HEK293 (cell line): ENCODE data around the gene ZSCAN12.

Experiments
- CTCF ChIA-PET: fragments of 350-600 bp; formaldehyde crosslinking; extraction: SDS; loops from one replicate; lab custom pipeline; 2021; ENCODE audit warnings: antibody characterized with exemption; lab: Yijun Ruan, JAX
- POLR2A ChIA-PET: fragments of 300-600 bp; formaldehyde crosslinking; extraction: SDS; loops from one replicate; lab custom pipeline; 2020; ENCODE audit warnings: antibody characterized with exemption, inconsistent platforms; lab: Yijun Ruan, JAX
- H3K27ac ChIP-seq: fragments of 200-500 bp; sonication (Bioruptor generic); 2 replicates; pipeline ENCODE4 v1.5.1; 2014; ENCODE audit warnings: low read depth, low read length, control low read depth, inconsistent platforms; ENCODE audit errors: extremely low read depth
- H3K36me3 ChIP-seq, 2 experiments: fragments of 200-500 bp in 1 of 2; sonication (Bioruptor generic) in 1 of 2; 1 replicate in 1 of 2; 2 replicates in 1 of 2; pipeline ENCODE4 v1.5.1; 2014 to 2017; ENCODE audit warnings: inconsistent platforms in 2 of 2, low read length in 2 of 2; ENCODE audit not compliant: control insufficient read depth in 2 of 2, insufficient read depth in 1 of 2
- H3K4me1 ChIP-seq: fragments of 200-500 bp; sonication (Bioruptor generic); 2 replicates; pipeline ENCODE4 v1.5.1; 2014; ENCODE audit warnings: mild to moderate bottlenecking, low read length, inconsistent platforms; ENCODE audit not compliant: control insufficient read depth, insufficient read depth
- H3K4me3 ChIP-seq: 2 replicates; pipeline ENCODE4 v1.5.1; 2011; ENCODE audit warnings: low read depth, mild to moderate bottlenecking, control low read depth, low read length, moderate library complexity
- H3K9me3 ChIP-seq: fragments of 200-500 bp; sonication (Bioruptor generic); 2 replicates; pipeline ENCODE4 v1.5.1; 2014; ENCODE audit warnings: low read depth, low read length, inconsistent platforms; ENCODE audit not compliant: control insufficient read depth, insufficient read depth
- HOXC10 ChIP-seq: sonication (generic); formaldehyde crosslinking; IDR thresholded peaks from 2 replicates; pipeline ENCODE4 v1.8.1; 2023; ENCODE audit warnings: mild to moderate bottlenecking, missing genetic modification reagents
- TCF7L2 ChIP-seq: IDR thresholded peaks from 2 replicates; pipeline ENCODE4 v1.6.1; 2011; ENCODE audit warnings: low read depth, mild to moderate bottlenecking, inconsistent platforms, low read length, moderate library complexity, borderline replicate concordance
- TRIM28 ChIP-seq: IDR thresholded peaks from 2 replicates; pipeline ENCODE4 v1.6.1; 2011; ENCODE audit warnings: low read length, control low read depth, borderline replicate concordance
- ZBTB8A ChIP-seq: fragments of 450-650 bp; formaldehyde crosslinking; IDR thresholded peaks from 2 replicates; pipeline ENCODE4 v1.5.1; 2016; ENCODE audit warnings: missing biosample characterization, missing genetic modification characterization
- ZFP37 ChIP-seq: fragments of 450-650 bp; formaldehyde crosslinking; IDR thresholded peaks from 2 replicates; pipeline ENCODE4 v1.5.1; 2016; ENCODE audit warnings: missing biosample characterization, missing genetic modification characterization
- ZNF214 ChIP-seq: fragments of 450-650 bp; formaldehyde crosslinking; IDR thresholded peaks from 2 replicates; pipeline ENCODE4 v1.5.1; 2017; ENCODE audit warnings: missing biosample characterization, mild to moderate bottlenecking, missing genetic modification characterization, borderline replicate concordance
- ZNF239 ChIP-seq: fragments of 450-650 bp; formaldehyde crosslinking; IDR thresholded peaks from 2 replicates; pipeline ENCODE4 v1.5.1; 2016; ENCODE audit warnings: missing biosample characterization, missing genetic modification characterization
- ZNF24 ChIP-seq: fragments of 450-650 bp; formaldehyde crosslinking; IDR thresholded peaks from 2 replicates; pipeline ENCODE4 v1.5.1; 2016; ENCODE audit warnings: missing biosample characterization, missing genetic modification characterization
- ZNF561 ChIP-seq: fragments of 450-650 bp; IDR thresholded peaks from 2 replicates; pipeline ENCODE4 v1.5.1; 2018; ENCODE audit warnings: missing biosample characterization, missing genetic modification characterization, borderline replicate concordance
- ZNF747 ChIP-seq: fragments of 450-650 bp; formaldehyde crosslinking; IDR thresholded peaks from 2 replicates; pipeline ENCODE4 v1.5.1; 2016; ENCODE audit warnings: missing biosample characterization, missing genetic modification characterization
- TF ChIP-seq, protein P1 (sequence below): IDR thresholded peaks from 2 replicates; pipeline ENCODE4 v1.6.1; 2011; ENCODE audit warnings: mild to moderate bottlenecking, low read depth, low read length, borderline replicate concordance
- TF ChIP-seq, protein P2 (sequence below): sonication (generic); formaldehyde crosslinking; IDR thresholded peaks from 2 replicates; pipeline ENCODE4 v1.8.1; 2022; ENCODE audit warnings: mild to moderate bottlenecking, moderate library complexity, missing genetic modification reagents
- TF ChIP-seq, protein P3 (sequence below): fragments of 450-650 bp; IDR thresholded peaks from 2 replicates; pipeline ENCODE4 v1.5.1; 2018; ENCODE audit warnings: missing biosample characterization, missing genetic modification characterization
- TF ChIP-seq, protein P4 (sequence below): fragments of 450-650 bp; formaldehyde crosslinking; IDR thresholded peaks from 2 replicates; pipeline ENCODE4 v1.5.1; 2016; ENCODE audit warnings: missing biosample characterization, missing genetic modification characterization, low read depth

Gene ZSCAN12

DNA sequence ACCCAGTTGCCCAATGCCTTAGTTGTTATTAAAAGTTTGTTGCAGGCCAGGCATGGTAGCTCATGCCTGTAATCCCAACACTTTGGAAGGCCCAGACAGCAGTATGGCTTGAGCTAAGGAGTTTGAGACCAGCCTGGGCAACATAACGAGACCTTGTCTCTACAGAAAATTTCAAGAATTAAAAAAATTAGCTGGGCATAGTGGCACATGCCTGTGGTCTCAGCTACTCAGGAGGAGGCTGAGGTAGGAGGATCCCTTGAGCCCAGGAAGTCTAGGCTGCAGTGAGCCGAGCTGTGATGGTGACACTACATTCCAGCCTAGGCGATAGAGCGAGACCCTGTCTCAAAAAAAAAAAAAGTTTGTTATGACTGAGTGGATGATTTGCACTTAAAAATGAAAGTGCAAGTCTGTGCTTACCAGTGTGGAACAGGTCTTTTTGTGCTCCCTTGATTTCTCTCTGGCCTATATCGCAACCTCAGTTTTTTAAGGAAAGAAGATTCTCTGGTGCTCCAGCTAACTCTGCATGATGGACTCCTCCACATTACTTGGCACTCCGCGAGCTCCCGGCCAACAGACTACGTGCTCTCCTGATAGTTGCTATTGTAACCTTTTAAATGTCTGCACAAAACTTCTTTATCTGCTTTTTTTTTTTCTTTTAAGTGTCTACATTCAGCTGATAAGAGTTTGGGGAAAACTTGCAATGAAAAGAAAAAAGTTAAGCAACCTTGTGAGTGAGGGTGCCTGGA lies 27.7 kb downstream of the ZSCAN12 start:
- Histone ChIP-seq H3K36me3 (peaks cover 10 to 16% of the 10 kb centered on the region in 2 experiments), H3K27ac (no peak overlapping the region), H3K4me3 (no peak overlapping the region), H3K9me3 (no peaks in the 10 kb centered on the region), H3K4me1 (no peaks in the 10 kb centered on the region)
- POLR2A ChIA-PET, result interaction anchor here (0.6 to 1.5 kb wide), 2 partner anchors 37 to 376 kb away, joined by 3 to 4 read pairs; no protein-coding TSS in a partner anchor
- CTCF ChIA-PET, result interaction anchor here (0.6 to 2.2 kb wide), 4 partner anchors 12 to 457 kb away, joined by 3 to 12 read pairs (median 4); no protein-coding TSS in a partner anchor
- TF ChIP-seq ZNF239 (tag by site-specific recombination) (no peak), ZFP37 (tag by site-specific recombination) (no peak), TCF7L2 (no peak), TRIM28 (no peak)
- TF ChIP-seq, protein P1, sequence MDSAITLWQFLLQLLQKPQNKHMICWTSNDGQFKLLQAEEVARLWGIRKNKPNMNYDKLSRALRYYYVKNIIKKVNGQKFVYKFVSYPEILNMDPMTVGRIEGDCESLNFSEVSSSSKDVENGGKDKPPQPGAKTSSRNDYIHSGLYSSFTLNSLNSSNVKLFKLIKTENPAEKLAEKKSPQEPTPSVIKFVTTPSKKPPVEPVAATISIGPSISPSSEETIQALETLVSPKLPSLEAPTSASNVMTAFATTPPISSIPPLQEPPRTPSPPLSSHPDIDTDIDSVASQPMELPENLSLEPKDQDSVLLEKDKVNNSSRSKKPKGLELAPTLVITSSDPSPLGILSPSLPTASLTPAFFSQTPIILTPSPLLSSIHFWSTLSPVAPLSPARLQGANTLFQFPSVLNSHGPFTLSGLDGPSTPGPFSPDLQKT, result no peak

DNA sequence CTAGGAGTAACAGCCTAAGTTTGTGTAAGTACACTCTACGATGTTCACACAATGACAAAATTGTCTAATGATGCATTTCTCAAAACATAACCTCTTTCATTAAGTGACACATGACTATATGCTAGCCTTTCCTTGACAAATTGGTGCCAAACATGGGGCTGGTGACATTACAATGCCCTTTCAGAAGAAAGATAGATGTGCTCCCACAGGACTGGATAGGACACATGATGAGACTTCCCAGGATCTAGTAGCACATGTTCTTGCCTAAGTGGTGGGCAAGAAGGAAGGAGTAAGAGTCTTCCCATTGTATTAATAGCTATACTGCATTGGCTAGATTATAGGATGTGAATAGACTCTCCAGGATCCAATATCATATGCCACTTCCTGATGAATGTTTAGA lies 28.3 kb downstream of the ZSCAN12 start:
- TF ChIP-seq ZNF561 (tag by site-specific recombination) (no peak), ZNF747 (tag by site-specific recombination) (no peak)
- TF ChIP-seq, protein P2, sequence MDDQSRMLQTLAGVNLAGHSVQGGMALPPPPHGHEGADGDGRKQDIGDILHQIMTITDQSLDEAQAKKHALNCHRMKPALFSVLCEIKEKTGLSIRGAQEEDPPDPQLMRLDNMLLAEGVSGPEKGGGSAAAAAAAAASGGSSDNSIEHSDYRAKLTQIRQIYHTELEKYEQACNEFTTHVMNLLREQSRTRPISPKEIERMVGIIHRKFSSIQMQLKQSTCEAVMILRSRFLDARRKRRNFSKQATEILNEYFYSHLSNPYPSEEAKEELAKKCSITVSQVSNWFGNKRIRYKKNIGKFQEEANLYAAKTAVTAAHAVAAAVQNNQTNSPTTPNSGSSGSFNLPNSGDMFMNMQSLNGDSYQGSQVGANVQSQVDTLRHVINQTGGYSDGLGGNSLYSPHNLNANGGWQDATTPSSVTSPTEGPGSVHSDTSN (CRISPR knock-in tag), result no peak
- TF ChIP-seq, protein P3, sequence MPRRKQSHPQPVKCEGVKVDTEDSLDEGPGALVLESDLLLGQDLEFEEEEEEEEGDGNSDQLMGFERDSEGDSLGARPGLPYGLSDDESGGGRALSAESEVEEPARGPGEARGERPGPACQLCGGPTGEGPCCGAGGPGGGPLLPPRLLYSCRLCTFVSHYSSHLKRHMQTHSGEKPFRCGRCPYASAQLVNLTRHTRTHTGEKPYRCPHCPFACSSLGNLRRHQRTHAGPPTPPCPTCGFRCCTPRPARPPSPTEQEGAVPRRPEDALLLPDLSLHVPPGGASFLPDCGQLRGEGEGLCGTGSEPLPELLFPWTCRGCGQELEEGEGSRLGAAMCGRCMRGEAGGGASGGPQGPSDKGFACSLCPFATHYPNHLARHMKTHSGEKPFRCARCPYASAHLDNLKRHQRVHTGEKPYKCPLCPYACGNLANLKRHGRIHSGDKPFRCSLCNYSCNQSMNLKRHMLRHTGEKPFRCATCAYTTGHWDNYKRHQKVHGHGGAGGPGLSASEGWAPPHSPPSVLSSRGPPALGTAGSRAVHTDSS (tag by site-specific recombination), result no peak
- CTCF ChIA-PET, result interaction anchor here (1.3 kb wide), 1 partner anchor 13 kb away, joined by 3 read pairs; no protein-coding TSS in a partner anchor
- Histone ChIP-seq H3K4me1 (no peaks in the 10 kb centered on the region), H3K36me3 (peaks cover 15 to 16% of the 10 kb centered on the region in 2 experiments), H3K9me3 (no peaks in the 10 kb centered on the region), H3K4me3 (no peak overlapping the region), H3K27ac (no peak overlapping the region)
- POLR2A ChIA-PET, result interaction anchor here (1.5 kb wide), 1 partner anchor 36 kb away, joined by 4 read pairs; no protein-coding TSS in a partner anchor

DNA sequence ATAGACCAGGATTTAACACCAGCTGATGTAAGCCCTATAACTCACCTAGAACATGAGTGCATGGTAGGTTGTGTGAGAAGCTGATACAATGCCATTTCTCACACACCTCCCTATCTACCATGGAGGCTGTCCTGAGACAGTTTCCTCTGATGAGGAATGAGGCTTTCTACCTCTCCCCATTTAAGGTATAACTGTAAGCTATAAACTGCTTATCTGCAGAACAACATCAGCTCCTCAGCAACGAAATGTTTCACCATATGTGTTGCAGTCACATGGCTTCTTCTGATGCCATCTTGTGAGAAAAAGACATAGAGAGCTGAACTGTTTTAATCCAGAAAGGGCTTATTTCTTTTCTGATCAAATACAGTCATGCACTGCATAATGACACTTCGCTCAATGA lies 29.1 kb downstream of the ZSCAN12 start:
- H3K36me3 ChIP-seq, result peaks cover 17 to 20% of the 10 kb centered on the region in 2 experiments
- CTCF ChIA-PET, result interaction anchor here (1.3 kb wide), 1 partner anchor 12 kb away, joined by 3 read pairs; no protein-coding TSS in a partner anchor
- H3K4me3 ChIP-seq, result no peak overlapping the region
- no peaks in the 10 kb centered on the region for H3K4me1 ChIP-seq
- no peak for TF ChIP-seq ZNF24 (tag by site-specific recombination)
- TF ChIP-seq ZBTB8A, result no peak
- TF ChIP-seq, protein P4, sequence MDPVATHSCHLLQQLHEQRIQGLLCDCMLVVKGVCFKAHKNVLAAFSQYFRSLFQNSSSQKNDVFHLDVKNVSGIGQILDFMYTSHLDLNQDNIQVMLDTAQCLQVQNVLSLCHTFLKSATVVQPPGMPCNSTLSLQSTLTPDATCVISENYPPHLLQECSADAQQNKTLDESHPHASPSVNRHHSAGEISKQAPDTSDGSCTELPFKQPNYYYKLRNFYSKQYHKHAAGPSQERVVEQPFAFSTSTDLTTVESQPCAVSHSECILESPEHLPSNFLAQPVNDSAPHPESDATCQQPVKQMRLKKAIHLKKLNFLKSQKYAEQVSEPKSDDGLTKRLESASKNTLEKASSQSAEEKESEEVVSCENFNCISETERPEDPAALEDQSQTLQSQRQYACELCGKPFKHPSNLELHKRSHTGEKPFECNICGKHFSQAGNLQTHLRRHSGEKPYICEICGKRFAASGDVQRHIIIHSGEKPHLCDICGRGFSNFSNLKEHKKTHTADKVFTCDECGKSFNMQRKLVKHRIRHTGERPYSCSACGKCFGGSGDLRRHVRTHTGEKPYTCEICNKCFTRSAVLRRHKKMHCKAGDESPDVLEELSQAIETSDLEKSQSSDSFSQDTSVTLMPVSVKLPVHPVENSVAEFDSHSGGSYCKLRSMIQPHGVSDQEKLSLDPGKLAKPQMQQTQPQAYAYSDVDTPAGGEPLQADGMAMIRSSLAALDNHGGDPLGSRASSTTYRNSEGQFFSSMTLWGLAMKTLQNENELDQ (tag by site-specific recombination), result no peak
- no peak for TF ChIP-seq HOXC10 (CRISPR knock-in tag)
- TF ChIP-seq ZNF214 (tag by site-specific recombination), result no peak
- TF ChIP-seq, all 188 proteins: peak for 0
- POLR2A ChIA-PET, result interaction anchor here (1.5 kb wide), 1 partner anchor 35 kb away, joined by 4 read pairs; no protein-coding TSS in a partner anchor
- Histone ChIP-seq H3K27ac (no peak overlapping the region), H3K9me3 (no peaks in the 10 kb centered on the region)
